M059J (cell line): ENCODE data around the gene DBH. TPM values are rescaled to one million over a fixed set of nuclear protein-coding genes. Genes with fewer than 3 reads are reported as not detected.

Experiments used
- DNase-seq: peaks from one replicate; pipeline ENCODE4 v3.0.0-alpha.2; 2012; ENCODE audit warnings: low read depth
- total RNA-seq: library from RNA; depleted of rRNA; stranded (reverse); fragments of >200 nt; shearing (Covaris generic); gene quantifications from 2 replicates; pipeline ENCODE4 v1.2.3, GENCODE V29; 2014

Gene DBH
- total RNA-seq, 1 experiment from 2014 or later = not detected

DNA sequence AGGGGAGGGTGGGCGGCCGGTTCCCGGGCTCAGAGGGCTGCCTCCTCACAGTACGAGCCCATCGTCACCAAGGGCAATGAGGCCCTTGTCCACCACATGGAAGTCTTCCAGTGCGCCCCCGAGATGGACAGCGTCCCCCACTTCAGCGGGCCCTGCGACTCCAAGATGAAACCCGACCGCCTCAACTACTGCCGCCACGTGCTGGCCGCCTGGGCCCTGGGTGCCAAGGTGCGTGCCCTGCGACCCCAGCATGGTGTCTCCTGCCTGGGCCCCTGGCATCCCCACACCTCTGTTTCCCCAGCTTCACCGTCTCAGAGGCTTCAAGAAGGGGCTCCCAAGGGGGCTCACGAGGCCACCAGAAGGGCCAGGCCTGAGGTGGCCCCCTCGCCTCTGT, 7.2 kb downstream of the DBH start:
- no peak for DNase-seq

DNA sequence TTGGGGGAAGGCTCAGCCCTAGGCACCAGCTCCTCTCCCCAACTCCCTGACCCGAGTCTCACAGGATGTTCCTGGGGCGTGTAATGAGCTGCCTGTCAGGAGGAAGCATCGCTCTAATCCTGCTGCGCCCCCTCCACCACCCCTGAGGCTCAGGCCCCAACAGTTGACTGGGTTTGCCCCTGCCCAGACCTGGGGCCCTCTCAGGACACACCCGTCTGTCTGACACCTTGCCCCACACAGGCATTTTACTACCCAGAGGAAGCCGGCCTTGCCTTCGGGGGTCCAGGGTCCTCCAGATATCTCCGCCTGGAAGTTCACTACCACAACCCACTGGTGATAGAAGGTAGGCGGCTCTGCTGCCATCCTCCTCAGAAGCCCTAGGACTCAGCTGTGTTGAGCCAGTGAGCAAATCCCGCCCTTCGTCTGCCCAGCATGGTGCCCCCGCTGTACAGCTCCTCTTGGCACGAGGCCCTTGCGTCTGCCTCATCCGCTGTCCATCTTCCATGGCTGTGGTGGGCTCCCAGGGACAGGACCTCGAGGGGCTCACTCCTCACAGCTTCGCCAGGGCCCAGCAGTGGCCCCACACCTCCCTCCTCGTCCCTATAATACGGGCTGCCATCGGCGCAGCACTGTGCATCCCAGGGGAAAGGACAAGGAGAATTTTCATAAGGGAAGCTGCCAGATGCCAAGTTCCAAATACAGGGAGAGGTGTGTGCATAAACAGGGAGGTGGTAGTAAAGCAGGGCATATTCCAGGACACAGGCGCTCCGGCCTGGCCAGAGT, 8.0 kb downstream of the DBH start:
- no peak for DNase-seq

DNA sequence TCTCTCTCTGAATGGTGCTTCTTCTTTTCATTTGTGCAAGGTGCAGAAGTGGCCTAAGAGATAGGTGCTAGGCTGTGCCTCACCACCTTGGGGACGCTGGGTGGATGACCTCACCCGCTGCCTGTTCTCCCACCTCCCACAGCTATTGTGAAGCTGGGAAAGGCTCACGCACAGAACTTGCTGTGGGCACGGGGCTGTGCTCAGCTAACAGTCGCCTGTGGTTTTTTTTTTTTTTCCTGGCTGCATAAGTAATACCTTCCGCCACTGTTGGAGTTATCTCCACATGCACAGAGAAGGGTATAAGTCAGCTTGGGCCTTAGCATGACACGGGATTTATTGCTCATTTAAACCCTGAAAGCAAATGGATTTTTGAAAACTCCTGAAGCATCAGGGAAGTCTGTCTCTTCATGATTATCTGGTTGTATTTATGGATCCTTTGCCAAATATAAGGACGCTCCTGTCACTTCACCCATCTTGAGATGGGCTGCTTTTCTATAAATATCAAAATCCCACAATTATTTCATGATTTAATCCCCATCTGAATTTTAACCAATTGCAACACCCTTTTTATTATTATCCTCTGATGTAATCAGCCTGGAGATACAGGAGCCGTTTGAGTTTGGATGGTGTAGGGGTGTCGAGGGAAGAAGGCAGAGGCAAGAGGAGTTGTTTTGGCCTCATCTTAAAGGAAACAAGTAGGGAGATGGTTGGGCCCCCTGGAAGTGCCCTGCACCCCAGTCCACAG, 9.0 kb downstream of the DBH start:
- no peak for DNase-seq

DNA sequence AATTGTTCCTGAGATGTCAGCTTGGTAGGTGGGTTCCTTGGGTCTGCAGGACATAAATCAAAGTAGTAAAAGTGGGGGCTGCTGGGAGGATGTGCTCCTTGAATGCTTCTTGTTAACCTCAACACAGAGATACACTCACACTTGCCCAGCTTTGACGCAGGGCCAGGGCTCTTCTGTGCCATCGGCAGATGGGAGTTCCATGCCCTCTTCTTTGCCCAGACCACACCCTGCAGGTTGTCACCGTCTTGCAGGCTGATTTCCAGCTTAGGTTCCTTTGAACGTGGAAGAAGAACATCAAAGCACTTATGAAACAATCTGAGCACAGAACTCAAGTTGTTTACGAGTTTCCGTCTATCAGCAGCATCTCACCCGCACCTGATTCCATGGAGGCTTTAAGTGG, 11.0 kb downstream of the DBH start:
- no peak for DNase-seq

DNA sequence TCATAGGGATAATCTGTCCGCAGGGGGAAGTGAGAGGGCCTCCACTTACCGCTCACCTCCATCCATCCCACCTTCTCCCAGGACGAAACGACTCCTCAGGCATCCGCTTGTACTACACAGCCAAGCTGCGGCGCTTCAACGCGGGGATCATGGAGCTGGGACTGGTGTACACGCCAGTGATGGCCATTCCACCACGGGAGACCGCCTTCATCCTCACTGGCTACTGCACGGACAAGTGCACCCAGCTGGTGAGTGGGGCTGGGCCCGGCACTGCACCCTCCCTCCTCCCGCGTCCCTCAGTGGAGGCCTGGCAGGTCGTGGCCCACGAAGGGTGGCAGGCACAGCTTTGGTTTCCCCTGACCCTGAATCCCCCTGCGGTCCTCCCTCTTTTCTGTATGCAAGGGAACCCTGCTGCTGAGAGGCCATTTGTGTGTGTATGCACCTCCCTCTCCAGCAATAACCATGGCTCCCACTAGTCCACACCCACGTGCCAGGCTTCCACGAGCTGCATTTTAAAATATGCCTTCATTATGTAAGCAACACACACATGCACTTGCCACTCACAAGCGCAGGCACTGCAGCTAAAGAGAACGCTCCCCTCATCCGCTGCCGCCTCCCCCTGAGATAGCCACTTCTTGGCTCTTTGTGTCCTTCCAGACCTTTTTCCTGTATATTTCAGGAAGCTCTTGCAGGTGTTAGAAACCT, 11.8 kb downstream of the DBH start:
- no peak for DNase-seq

DNA sequence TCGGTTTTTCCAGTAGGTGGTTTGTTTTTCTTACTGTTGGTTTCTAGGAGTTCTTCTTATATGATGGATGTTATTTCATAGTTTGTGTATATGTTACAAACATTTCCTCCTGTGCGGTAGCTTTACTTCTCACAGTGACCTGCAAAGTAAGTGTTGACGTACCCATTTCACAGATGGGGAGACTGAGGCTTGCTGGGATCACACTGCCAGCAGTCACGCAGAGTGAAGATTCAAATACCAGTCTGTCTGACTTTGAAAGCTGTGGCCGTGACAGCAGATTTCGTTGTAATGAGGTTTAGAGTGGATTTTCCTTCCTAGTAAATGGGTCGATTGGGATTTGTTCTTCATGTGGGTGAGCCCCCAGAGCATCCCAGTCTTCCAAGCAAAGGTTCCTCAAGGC, 13.0 kb downstream of the DBH start:
- DNase-seq = no peak

DNA sequence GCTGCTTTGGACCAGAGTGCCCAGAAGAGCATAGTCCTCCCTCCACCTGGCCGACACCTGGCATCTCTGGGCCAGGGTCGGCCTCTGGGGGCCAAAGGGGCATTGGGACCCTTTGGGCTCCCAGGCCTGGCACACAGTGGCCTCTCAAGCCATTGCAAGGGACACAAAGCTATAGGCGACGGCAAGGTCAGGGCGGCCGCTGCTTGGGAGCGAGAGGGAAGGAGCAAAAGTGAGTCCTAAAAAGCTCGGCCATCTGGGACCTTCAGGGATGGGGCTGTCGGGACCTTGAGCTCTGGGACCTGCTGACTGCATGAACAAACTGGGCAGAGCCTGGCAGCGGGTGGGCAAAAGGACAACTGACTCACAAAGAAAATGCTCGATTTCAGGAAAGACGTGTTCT, 13.9 kb downstream of the DBH start:
- DNase-seq = no peak

DNA sequence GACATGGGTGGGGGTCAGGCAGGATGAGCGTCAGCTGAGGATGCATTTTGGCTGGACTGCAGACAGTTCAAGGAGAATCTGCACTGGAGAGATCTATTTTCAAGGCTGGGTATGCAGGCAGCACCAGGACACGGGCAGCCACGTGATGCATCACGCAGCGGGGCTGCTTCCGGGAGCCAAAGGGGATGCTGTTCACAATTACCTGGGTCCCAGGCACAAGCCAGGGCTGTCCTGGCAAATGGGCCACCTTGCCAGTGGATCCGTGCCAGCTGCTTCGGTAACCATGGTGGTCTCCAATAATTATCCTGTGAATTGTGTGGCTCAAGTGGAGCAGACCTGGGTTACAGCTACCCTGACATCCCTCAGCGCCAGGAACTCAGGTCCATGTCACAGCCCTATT, 17.5 kb downstream of the DBH start:
- no peak for DNase-seq

DNA sequence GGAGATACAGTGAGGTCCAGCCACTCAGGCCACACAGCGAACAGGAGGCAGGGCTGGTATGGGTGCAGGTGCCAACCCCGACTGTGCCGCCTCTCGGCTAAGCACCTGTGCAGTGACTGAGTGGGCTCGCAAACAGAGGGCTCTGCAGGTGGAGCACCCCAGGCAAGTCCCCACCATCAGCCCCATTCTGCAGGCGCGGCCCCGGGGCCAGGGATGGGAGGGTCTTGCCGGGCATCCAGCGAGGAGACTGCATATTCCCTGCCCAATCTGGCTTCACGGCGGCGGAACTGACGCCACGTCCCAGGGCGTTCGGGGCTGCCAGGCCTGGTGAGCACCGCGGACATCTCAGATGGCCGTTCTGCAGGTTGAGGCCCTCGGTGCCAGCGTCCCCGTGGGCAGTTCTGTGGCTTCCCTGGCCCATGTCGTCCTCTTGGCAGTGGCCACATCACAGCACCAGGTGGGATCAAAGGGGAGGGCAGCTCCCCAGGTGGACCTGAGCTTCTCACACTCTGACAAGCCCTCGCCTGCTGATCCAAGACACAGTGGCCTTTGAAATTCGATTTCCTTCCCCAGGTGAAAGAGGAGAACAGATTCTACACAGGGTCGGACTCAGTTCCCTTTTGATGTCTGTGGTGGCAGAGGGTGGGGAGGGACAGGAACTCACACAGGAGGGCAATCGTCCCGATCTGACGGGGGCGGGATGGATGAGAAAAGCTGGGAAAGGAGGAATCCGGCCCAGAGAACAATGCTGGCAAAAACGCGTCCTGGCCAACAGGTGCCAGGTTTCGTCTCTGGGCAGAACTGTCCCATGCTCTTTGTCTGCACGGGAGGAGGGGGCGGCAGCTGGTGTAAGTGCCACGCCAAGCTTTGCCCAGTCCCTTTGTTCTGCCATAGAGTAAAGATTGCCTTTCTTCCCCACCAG, 18.8 kb downstream of the DBH start:
- no peak for DNase-seq

DNA sequence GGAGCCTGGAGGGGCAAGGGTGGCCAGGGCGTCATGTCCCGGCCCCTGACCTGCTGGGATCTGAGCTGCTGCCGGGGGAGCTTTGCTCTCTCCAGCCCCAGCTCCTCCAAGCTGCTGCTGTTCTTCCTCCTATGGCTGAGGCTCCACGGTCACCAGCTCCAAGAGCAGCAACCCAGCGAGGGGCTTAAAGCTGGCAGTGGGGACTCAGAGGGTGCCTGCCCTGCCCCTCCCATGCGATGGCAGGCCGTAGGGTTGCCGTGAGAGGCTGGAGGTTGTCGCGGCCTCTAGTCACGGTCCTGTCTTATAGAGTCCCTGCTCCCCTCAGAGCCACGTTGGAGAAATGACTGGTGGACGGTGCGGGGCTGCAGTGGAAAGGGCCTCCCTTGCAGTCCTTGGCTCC, 19.5 kb downstream of the DBH start:
- DNase-seq = no peak

DNA sequence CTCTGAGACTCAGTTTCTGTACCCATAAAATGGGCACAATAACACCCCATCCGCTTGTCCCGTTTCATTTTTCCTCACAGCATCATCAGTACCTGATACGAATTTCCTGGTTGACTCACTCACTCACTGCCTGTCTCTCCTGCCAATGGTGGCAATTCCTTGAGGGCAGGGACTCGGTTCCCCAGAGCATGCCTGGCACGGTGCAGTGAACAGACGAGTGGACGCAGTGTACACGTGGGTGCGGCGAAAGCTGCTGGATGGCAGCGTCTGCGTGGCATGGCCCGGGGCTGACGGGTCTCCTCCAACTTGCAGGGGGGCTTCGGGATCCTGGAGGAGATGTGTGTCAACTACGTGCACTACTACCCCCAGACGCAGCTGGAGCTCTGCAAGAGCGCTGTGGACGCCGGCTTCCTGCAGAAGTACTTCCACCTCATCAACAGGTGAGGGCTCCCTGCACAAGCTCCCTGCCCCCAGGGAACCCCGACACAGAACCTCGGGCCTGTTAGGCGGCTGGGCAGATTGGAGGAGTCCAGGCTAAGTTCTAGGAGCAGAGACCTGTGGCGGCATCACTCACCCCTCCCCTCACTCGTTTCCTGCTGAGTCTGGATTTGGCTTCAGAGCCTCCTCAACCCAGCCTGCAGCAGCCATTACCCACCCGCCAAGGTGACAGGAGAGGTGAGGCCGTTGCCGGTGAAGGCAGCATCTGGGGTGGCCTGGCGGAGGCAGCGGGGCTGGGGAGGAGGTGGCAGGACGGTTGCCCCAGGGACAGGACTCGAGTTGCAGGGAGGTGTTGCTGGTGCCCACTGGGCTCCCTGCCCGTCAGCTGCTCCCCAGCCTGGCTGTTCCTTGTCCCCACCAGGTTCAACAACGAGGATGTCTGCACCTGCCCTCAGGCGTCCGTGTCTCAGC, 20.3 kb downstream of the DBH start:
- DNase-seq = no peak

DNA sequence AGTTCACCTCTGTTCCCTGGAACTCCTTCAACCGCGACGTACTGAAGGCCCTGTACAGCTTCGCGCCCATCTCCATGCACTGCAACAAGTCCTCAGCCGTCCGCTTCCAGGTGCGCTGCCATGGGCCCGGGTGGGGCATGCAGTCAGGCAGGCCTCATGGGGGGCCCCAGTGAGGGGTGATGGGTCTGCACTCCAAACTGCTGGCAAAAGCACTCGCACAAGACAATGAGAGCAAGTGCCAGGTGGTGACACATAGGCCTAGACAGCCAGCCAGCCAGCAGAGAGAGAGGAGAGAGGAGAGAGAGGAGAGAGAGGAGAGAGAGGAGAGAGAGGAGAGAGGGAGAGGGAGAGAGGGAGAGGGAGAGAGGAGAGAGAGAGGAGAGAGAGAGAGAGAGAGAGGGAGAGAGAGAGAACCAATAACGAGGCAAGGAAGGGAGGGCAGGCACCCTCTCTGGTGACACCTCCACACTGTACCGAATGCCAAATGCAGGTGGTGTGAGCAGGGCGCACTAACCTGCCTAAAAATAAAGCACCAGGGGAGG, 21.0 kb downstream of the DBH start:
- DNase-seq = peak; percentile 37

DNA sequence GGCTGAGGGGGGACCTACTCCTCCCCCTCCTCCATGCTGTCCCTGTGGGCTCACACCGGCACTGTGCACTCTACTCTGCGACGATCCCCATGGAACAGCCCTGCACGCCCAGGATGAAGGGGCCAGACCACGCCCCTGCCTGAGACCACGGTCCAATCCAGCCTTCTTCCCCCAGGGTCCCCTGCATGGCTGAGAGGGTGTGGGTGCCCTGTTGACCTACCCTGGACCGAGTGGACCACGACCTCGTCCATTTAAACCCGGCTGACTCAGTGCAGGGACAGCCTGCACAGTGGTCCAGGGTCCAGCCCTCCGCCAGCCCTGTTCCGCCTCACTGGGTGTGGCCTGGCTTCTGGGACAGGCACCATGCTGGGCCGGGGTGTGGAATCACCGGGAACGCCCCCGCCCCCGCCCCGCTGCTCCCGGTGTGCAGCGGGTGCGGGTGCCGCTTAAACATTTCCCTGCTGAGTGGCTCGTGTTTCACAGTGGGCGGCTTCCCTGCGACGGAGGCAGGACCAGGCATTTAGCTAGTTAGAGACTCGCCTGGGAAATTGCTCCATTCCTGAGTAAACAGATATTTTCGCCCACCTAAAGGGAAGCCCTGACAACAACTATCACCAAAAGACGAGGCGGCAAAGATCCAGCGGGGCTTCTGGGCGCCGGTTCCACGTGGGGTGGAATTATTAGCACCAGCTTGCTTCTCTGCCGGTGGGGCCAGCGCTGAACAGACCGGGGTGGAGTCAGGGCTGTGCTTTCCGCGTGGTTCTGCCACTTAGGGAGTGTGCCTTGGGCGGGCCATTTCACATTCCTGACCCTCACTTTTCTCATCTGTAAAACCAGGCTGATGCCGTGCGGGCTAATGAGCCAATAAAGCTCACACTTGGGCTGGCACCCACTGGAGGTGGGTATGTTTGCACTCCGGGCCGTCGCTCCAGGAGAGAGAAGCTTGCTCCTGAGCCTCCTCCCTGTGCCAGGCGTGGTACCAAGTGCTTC, 22.6 kb downstream of the DBH start:
- DNase-seq = peak; percentile 40

DNA sequence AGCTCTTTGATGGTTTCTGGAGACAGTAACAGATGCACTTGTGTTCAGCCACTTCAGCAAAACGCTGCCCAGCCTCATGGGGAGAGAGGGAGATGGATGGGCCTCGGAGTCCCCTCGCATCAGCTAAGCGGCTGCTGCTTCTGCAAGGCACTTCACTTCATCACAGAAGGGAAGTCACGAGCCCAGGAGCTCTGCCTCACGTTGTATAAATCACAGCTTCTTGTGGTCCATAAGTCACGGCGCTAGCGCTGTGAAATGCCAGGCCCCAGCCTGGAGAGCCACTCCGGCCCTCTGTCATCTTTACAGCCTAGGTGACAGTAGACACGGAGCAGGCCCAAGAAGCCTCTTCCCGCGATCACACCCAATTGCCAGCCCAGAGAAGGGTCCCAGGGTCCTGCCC, 23.4 kb downstream of the DBH start:
- no peak for DNase-seq

DNA sequence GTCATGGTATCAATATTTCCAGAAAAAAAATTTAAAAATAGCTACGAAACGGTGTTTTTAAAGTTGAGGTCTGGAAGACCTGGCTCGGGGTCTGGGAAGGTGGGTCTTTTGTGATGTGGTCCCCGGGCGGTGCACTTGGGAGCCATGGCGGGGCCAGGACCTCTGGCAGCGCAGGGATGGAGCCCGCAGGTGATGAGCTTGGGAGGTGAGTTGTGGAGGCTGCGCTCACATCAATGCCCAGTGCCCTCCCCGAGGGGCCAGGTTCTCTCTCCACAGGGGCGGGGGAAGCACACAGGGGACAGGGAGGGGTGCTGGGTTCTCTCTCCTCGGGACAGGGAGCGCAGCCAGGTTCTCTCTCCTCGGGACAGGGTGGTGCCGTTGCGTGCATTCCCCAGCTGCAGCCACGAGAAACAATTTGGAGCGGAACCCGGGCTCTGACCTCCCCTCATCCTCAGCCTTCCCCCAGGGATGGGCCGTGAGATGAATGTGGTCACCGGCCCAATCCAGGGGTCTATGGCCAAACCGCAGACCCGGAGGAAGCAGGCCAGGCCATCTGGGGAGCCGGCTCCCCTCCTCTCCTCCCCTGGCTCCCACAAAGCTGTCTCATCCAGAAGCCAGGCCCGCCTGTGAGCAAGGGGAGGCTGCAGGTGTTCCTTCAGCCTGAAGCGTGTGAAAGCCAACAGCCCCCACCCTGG, 25.8 kb downstream of the DBH start:
- no peak for DNase-seq

DNA sequence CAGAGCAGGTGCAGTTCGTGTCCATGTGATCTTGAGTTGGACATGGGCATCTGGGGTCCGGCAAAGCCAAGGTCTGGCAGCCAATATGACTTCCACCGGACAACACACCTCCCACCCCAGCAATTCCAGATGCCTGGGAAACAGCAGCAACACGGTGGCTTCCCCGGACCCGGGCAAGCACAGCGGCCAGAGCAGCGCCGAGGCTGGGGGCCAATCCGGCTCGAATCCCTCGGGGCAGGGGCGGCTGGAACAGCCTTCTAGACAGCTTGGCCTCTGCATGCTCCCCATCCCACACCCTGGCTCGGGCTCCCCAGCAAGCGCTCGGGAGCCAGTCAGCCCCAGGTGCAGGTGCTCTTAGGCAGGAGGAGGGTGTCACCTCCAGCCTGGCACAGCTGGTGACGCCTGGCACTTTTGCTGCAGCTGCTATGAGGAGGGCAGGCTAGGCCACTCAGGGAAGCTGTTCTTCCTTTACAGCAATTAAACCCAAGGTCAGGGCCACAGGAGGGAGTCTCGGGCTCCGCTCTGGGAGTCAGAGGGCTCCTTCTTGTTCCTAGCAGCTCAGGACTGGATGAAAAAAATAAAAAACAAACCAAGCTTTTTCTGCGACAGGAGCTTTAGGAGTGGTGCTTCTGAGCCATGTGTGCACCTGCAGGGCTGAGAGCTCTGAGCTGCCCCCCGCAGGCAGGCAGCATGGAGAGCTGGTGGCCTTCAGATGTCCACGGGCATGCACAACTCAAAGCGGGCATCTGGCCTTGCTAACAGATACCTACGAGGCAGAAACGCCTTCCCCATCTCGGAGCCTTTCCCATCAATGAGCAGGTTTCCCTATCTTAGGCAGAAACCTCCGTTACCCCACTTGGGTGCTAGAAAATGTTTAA, 28.2 kb downstream of the DBH start:
- no peak for DNase-seq

DNA sequence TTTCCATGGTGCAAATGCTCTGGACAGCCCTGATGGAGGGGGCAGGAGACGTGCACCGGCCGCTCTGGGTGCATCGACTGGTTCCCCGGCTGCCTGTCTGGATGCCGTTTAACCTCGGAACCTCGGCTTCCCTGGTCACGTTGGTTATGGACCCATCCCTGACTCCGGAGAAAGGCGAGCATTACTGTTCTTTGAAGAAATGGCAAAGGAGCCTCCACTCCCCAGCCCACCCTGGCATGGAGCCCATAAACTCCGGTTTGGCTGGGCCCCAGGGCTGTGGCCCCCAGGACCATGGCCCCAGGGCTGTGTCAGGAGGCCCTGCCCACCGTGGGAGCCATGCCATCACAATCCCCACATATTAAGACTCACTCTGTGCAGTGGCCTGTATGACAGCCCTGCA, 28.9 kb downstream of the DBH start:
- no peak for DNase-seq

DNA sequence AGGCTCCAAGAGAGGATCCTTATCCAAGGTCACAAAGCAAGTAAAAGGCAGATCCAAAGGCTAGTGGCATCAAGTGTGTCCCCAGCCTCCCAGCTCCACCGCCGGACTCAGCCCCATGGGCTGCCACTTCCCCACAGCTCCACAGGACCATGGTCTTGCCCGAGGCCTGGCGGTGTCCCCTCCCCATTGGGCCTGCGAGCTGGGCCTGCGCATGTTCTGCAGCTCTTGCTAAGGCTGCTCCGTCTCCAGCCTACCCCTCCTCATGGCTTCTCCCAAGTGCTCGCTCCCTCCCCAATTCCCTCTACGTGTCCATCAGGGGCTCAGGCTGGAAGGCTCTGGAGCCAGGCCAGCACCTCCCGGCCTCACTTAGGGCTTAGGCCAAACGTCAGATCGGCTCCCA, 29.4 kb downstream of the DBH start:
- DNase-seq = no peak
